ENCODE results near the gene MPND. TPM values are rescaled to one million over a fixed set of nuclear protein-coding genes. Genes with fewer than 3 reads are reported as not detected.

The MPND gene
- total and polyA plus RNA-seq, 2 of the 13 experiments (the other 11 are each of a cell fraction or from before 2014, with no cell fraction given) = 10.8 to 15.8 TPM

GRCh38 chr19:4374498-4375163 is 31.3 kb downstream of the MPND start (continued):
- TF ChIP-seq ZNF180 (CRISPR knock-in tag; IDR thresholded peaks at IDR 0.05; ENCODE audit: borderline replicate concordance, low read depth) (no peak), CENPT (CRISPR knock-in tag; IDR thresholded peaks at IDR 0.05; ENCODE audit: low read depth) (peak; percentile 72; the same call in 1 of the 2 replicates), HBP1 (CRISPR knock-in tag; IDR thresholded peaks at IDR 0.05; ENCODE audit: low read depth) (peak; percentile 91), CEBPG (CRISPR knock-in tag; IDR thresholded peaks at IDR 0.05) (peak; percentile 61), KLF13 (CRISPR knock-in tag; IDR thresholded peaks at IDR 0.05) (no peak), PTBP1 (IDR thresholded peaks at IDR 0.05; ENCODE audit: low read depth, low read length, poor library complexity, severe bottlenecking) (no peak), MNT (IDR thresholded peaks at IDR 0.05) (peak; percentile 76; the same call in 1 of the 2 replicates), HOXA3 (CRISPR knock-in tag; IDR thresholded peaks at IDR 0.05) (peak; percentile 68), ELF1 (CRISPR knock-in tag; IDR thresholded peaks at IDR 0.05) (peak; percentile 59; the same call in 1 of the 2 replicates), NPAS2 (CRISPR knock-in tag; IDR thresholded peaks at IDR 0.05; ENCODE audit: borderline replicate concordance) (no peak), SKIL (CRISPR knock-in tag; IDR thresholded peaks at IDR 0.05; ENCODE audit: borderline replicate concordance) (peak; percentile 74; the same call in 1 of the 2 replicates), FOXO1 (CRISPR knock-in tag; IDR thresholded peaks at IDR 0.05) (peak; percentile 44; the same call in 1 of the 2 replicates), FIP1L1 (IDR thresholded peaks at IDR 0.05; ENCODE audit: borderline replicate concordance, insufficient read depth, low read depth, low read length) (no peak), ZNF512 (CRISPR knock-in tag; IDR thresholded peaks at IDR 0.05) (no peak), RFXANK (CRISPR knock-in tag; IDR thresholded peaks at IDR 0.05) (no peak; the same call in 1 of the 2 replicates), ATF1 (CRISPR knock-in tag; IDR thresholded peaks at IDR 0.05) (no peak), SMAD3 (CRISPR knock-in tag; IDR thresholded peaks at IDR 0.05) (peak; percentile 19; the same call in 1 of the 2 replicates), KLF6 (CRISPR knock-in tag; IDR thresholded peaks at IDR 0.05) (peak; percentile 95), IKZF1 (IDR thresholded peaks at IDR 0.05) (no peak), TCF7L2 (IDR thresholded peaks at IDR 0.05; ENCODE audit: low read depth, low read length) (no peak), CAMTA2 (CRISPR knock-in tag; IDR thresholded peaks at IDR 0.05; ENCODE audit: borderline replicate concordance) (no peak), ZBTB25 (CRISPR knock-in tag; IDR thresholded peaks at IDR 0.05) (peak; percentile 50; the same call in 1 of the 2 replicates), TGIF2 (CRISPR knock-in tag; IDR thresholded peaks at IDR 0.05) (peak; percentile 89), RFXAP (CRISPR knock-in tag; IDR thresholded peaks at IDR 0.05; ENCODE audit: borderline replicate concordance) (no peak)

Measured in HepG2 (cell line).